HG02973 (cell line): Measurements from ENCODE around the gene PPM1D.
"Not testable (repeated sequence)": the region's sequence is repeated elsewhere in the genome, so short reads cannot be mapped to it uniquely, and the experiment has no call there.

Experiments
- ATAC-seq: cut with Tn5 transposase; IDR thresholded peaks from one replicate; pipeline ENCODE4 v1.9.1; 2021; ENCODE audit warnings: moderate library complexity; ENCODE audit not compliant: unreplicated experiment

Gene PPM1D

DNA sequence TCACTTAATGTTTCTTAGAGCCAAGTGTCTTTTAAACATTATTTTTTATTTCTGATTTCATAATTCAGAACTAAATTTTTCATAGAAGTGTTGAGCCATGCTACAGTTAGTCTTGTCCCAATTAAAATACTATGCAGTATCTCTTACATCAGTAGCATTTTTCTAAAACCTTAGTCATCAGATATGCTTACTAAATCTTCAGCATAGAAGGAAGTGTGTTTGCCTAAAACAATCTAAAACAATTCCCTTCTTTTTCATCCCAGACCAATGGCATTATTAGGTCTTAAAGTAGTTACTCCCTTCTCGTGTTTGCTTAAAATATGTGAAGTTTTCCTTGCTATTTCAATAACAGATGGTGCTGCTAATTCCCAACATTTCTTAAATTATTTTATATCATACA is 64.0 kb downstream of the PPM1D start:
- ATAC-seq = no peak

GRCh38 chr17:60665602-60666001 is 65.6 kb downstream of the PPM1D start:
- ATAC-seq = no peak

DNA sequence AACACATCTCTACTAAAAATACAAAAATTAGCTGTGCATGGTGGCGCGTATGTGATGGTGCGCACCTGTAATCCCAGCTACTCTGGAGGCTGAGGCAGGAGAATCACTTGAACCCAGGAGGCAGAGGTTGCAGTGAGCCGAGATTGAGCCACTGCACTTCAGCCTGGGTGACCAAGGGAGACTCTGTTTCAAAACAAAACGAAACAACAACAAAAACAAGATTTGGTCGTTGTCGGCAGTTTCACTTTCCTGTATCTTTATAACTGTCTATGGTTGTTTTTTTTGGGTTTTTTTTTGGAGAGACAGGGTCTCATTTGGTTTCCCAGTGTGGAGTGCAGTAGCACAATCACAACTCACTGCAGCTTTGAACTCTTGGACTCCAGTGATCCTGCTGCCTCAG is 68.7 kb downstream of the PPM1D start:
- not testable (repeated sequence) for ATAC-seq

DNA sequence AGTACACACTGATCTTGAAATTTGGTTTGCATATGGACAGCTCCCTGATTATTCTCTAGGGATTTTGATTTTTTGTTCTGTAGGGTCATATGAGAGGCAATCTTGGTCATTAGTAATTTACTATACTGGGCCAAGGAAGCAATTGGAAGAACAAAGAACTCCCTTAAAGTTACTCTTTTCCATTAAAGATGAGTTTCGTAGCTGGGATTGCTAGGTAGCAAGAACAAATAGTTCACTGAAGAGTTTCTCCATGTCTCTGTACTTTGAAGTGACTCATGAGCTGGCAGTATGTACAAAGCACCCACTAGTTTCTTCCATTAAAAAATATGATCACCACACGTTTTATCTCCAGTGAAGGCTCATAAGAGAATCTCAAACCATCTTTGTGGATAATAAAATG is 71.5 kb downstream of the PPM1D start:
- ATAC-seq = no peak

DNA sequence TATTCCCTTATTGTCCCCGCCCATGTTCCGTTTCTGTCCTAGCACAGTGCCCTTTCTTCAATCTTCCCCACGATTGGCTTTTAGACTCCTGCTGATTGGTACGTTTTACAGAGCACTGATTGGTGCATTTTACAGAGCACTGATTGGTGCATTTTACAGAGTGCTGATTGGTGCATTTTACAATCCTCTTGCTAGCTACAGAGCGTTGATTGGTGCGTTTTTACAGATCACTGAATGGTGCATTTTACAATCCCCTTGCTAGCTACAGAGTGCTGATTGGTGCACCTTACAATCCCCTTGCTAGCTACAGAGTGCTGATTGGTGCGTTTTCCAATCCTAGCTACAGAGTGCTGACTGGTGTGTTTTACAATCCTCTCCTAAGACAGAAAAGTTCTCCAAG is 74.6 kb downstream of the PPM1D start:
- ATAC-seq = not testable (repeated sequence)

DNA sequence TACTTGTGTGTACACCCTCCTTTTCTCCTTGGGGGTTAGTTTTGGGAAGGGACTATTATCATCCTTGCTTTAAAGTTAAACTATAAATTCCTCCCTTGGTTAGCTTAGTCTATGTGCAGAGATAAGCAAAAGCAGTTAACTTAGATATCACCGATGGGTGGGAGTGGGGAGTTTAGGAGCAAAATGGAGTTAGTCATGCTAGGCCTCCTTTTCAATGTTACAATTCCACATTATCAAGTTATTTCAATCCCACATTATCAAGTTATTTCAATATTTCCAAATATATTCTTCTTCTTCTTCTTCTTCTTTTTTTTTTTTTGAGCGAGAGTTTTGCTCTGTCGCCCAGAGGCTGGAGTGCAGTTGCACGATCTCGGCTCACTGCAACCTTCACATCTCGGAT is 76.0 kb downstream of the PPM1D start:
- ATAC-seq = no peak

DNA sequence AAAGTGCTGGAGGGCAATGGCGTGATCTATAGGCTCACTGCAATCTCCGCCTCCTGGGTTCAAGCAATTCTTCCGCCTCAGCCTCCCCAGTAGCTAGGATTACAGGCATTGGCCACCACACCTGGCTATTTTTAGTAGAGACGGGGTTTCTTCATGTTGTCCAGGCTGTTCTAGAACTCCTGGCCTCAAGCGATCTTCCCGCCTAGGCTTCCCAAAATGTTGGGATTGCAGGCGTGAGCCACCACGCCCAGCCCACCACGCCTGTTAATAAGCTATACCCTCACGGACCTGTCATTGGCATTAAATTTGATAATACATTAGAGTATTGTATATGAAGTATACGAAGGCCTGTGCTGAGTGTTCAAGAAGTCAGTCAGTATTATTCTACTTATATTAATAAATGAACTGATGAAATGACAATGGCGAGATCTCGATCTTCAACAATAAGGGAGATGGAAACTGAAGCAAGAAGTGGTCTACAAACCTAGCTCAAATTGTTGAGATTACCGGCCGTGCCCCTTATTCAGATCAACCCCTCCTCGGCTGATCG is 76.8 kb downstream of the PPM1D start:
- no peak for ATAC-seq

GRCh38 chr17:60677308-60678117 is 77.5 kb downstream of the PPM1D start, which contains the start of gene BCAS3:
Gene BCAS3 (plus strand): TSS chr17:60677851.
- peak; percentile 98 for ATAC-seq

DNA sequence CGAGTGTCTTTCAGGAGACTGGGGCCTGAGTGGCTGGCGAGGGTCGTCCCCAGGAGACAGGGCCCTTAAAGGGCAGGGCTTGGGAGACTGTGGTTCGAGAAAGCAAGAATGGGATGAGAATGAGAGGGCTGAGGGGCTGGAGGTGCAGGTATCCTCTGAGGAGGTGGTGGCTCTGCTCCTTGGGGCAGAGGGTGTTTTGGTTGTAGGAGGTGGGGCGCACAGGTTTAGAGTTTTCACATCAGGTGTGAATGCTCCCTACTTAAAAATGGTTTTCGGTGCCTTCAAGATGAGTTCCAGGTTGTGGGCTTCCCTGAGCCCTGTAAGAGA is 78.1 kb downstream of the PPM1D start:
- no peak for ATAC-seq

GRCh38 chr17:60679287-60679686 is 79.3 kb downstream of the PPM1D start:
- no peak for ATAC-seq

DNA sequence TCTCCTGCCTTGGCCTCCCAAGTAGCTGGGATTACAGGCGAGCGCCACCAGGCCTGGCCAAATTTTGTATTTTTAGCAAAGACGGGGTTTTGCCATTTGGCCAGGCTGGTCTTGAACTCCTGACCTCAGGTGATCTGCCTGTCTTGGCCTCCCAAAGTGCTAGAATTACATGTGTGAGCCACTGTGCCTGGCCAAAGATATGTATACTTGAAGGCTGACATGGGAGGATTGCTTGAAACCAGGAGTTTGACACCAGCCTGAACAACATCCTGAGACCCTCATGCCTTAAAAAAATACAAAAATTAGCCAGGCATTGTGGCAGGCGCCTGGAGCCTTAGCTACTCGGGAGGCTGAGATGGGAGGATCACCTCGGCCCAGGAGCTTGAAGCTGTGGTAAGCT is 80.8 kb downstream of the PPM1D start:
- no peak for ATAC-seq

- ATAC-seq = no peak
Observed at GRCh38 chr17:60685437-60685836, 85.4 kb downstream of the PPM1D start.

GRCh38 chr17:60695960-60696359 is 96.0 kb downstream of the PPM1D start:
- ATAC-seq = no peak

DNA sequence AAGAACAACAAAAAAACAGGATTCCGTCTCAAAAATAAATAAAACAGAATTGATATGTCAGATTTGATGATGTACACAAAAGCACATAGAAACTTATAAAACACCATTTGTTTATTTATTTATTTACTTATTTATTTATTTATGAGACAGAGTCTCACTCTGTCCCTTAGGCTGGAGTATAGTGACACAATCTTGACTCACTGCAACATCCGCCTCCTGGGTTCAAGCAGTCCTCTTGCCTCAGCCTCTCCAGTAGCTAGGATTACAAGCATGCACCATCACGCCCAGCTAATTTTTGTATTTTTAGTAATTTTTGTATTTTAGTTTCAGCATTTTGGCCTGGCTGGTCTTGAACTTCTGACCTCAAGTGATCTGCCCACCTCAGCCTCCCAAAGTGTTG is 99.1 kb downstream of the PPM1D start:
- ATAC-seq = no peak

- ATAC-seq = no peak
Observed at GRCh38 chr17:60704170-60704569, 104.2 kb downstream of the PPM1D start.

DNA sequence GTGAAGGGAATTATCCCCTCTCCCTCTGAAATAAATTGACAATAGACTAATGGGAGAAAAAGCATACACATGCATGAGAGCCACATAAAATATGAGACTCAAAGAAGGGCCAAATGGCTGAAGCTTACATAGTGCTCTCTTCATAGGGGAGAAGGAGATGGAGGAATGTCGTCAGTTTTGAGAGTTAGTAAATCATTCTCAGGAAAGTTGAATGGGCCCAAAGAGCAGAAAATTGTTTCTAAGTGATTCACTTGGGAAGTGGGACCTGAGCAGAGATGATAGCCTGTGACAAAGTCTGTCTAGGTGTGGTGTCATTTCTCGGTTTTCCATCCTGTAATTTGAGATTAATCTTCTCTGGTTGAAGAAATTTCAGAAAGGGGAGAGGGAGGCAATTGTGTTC is 112.7 kb downstream of the PPM1D start:
- ATAC-seq = no peak

DNA sequence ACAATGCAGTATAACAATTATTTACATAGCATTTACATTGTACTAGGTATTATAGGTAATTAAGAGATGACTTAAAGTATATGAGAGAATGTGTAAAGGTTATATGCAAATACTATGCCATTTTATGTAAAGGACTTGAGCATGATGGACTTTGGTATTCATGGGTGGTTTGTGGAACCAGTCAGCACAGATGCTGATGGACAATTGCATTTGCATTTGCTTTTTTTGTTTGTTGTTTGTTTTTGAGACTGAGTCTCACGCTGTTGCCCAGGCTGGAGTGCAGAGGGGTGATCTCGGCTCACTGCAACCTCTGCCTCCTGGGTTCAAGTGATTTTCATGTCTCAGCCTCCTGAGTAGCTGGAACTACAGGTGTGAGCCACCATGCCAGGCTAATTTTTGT is 113.6 kb downstream of the PPM1D start:
- no peak for ATAC-seq
